HS-27A (cell line): ENCODE data around the gene TAAR9.
"Not testable (repeated sequence)": the region's sequence is repeated elsewhere in the genome, so short reads cannot be mapped to it uniquely, and the experiment has no call there.

Source experiments
- DNase-seq: peaks from one replicate; pipeline ENCODE4 v3.0.0-alpha.2; 2012; ENCODE audit warnings: low read depth, missing footprints

The TAAR9 gene

DNA sequence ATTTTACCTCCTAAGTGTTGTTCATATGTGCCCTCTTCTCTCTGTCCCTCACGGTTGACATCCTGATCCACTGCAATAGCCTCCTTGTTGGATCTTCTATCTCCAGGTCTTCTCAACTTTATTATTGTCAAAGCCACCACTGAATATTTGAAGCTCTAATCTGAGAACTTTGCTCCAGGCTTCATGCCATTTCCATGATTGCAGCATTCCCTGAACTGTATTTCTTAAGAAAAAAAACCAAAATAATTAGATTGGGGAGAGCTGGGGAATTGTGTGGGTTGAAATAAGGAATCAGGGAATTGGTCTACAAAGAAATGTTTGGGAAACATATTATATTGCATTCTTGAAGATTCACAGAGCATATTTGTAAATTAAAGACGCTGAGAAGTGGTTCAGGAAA lies 22.7 kb upstream of the TAAR9 start:
- DNase-seq, result no peak

DNA sequence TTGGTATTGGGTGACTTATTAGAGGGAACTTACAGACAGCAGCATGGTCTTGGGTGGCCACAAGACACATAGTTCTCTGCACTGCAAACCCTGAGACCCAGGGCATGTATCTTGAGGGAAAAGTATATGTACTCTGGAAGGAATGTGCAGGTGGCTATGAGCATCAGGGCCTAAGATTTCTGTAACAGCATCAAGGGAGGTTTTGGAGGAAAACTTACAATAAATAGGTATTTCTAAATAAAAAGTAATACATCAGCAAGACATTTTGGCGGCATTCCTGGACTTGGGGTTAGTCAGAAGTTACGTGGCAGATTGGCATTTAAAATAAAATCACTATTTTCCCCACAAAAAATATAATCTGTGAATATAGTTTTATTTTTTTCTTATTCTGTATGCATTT lies 17.1 kb upstream of the TAAR9 start:
- no peak for DNase-seq

DNA sequence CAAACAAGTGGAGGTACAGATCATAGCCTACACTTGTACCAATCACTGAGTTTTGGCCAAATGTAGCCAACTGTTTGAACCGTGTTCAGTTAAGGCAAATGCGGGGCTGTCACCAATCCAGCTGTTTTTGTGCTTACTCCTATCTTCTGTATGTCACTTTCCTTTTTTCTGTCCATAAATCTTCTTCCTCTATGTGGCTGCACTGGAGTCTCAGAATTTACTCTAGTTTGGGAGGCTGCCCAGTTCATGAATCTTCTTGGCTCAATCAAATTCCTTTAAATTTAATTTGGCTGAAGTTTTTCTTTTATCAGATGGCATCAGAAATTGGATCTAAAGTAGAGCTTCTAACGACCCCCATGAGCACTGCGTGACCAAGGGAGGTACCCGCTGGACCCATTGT lies 13.4 kb upstream of the TAAR9 start:
- DNase-seq, result no peak

GRCh38 chr6:132525866-132526265 lies 12.2 kb upstream of the TAAR9 start:
- no peak for DNase-seq

GRCh38 chr6:132526461-132526860 lies 11.6 kb upstream of the TAAR9 start:
- no peak for DNase-seq

- DNase-seq, result peak; percentile 45
Observed at GRCh38 chr6:132527791-132528190, 10.3 kb upstream of the TAAR9 start.

- no peak for DNase-seq
Observed at GRCh38 chr6:132530293-132530974, 7.6 kb upstream of the TAAR9 start.

GRCh38 chr6:132534546-132534945 lies 3.5 kb upstream of the TAAR9 start:
- not testable (repeated sequence) for DNase-seq

DNA sequence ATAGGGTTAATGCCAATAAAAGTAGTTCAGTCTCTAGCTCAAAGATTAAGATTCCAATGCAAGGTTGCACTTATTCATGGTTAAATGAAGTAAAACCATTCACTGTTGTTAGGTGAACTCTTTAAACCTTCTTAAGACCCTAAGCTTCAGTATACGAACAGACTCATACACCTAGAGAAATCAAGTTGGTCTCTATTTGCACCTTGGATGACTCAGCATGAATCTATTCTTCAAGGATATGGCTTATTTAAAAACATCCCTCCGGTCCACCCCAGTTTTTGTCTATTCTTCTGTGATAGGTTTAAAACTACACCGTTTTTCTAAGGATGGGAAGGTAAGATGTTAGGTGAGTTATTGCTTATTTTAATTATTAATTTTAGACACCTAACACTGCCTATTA lies 932 bp upstream of the TAAR9 start:
- DNase-seq, result no peak

DNA sequence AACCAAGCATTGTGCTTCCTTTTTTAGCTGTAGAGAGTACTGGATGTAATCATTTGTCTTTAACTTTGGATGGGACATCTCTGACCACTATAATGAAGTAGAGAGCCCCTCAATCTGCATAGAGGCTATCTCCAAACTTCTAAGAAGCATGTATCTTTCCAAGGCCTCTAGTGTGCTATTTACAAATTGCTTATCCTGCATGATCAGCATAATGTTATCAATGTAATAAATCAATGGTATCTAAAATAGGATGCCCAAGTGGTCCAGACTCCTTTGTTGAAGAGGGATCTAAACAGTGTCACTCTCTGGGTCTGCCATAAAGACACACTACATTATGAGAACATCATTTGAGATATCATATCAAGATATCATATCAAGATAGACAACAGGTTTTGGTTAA lies 6.7 kb downstream of the TAAR9 start:
- DNase-seq, result no peak

DNA sequence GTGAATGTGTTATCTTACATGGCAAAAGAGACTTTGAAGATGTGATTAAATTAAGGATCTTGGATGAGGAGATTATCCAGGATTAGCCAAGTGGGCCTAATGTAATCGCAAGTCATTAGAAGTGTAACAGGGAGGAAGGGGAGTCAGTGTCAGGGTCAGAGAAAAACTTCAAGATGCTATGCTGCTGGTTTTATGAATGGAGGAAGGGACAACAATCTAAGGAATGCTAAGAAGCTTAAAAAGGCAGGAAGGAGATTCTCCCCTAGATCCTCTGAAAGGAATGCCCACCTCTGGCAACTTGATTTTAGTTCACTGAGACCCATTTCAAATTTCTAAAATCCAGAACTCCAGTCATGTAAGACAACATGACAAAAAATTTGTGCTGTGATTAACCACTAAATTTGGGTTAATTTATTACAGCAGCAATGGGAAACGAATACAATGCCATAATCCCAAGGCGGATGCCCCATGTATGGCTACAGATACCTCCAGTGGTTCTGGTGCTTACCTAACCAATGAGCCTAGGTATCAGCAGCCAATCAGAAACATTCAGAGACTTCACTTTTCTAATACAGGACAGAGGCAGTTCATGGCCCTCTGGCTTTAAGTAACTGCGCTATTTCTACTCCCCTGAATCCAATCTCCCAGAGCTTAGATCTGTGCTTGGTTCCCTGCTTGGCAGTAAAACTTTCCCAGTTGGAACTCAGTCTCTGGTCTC lies 10.8 kb downstream of the TAAR9 start:
- DNase-seq, result no peak

GRCh38 chr6:132551214-132551613 lies 13.1 kb downstream of the TAAR9 start:
- DNase-seq, result no peak

- no peak for DNase-seq
Observed at GRCh38 chr6:132552372-132552771, 14.3 kb downstream of the TAAR9 start, which contains the start of gene TAAR8. Gene TAAR8 (plus strand): TSS chr6:132552672. CDS start chr6:132552693, 21 bp downstream.

- DNase-seq, result not testable (repeated sequence)
Observed at GRCh38 chr6:132560087-132560486, 22.0 kb downstream of the TAAR9 start.

- no peak for DNase-seq
Observed at GRCh38 chr6:132566404-132566803, 28.3 kb downstream of the TAAR9 start.

GRCh38 chr6:132567566-132567965 lies 29.5 kb downstream of the TAAR9 start:
- no peak for DNase-seq

- no peak for DNase-seq
Observed at GRCh38 chr6:132568611-132569010, 30.5 kb downstream of the TAAR9 start.

GRCh38 chr6:132569170-132569569 lies 31.1 kb downstream of the TAAR9 start:
- DNase-seq, result no peak

DNA sequence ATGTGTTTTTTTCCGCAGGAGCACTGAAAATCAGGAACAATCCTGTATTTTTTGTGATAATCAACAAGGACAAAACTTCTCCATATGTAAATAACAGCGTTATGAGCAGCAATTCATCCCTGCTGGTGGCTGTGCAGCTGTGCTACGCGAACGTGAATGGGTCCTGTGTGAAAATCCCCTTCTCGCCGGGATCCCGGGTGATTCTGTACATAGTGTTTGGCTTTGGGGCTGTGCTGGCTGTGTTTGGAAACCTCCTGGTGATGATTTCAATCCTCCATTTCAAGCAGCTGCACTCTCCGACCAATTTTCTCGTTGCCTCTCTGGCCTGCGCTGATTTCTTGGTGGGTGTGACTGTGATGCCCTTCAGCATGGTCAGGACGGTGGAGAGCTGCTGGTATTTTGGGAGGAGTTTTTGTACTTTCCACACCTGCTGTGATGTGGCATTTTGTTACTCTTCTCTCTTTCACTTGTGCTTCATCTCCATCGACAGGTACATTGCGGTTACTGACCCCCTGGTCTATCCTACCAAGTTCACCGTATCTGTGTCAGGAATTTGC lies 32.2 kb downstream of the TAAR9 start, which contains the start of gene TAAR6:
TSS of gene TAAR6 (plus strand) at position 102 of the 557 bp plus-strand sequence. CDS start at position 102, 0 bp downstream.
- no peak for DNase-seq

DNA sequence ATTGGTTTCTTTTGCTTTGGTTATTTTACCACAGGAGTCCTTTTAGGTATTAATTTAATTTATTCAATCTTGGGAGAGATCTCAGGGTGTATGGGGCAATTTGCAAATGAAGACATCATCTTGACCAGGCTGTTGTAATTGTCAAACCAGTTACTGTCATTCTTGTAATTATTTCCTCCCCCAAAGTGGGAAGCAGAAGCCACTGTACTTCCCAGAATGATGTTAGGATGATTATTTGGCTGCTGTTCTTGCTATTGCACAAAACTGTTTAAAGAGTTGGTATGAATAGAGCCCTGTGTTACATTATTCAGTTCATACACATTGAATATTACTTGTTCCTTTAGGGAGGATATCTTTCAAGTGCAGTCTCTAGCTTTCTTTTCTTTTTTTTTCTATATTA lies 33.7 kb downstream of the TAAR9 start:
- DNase-seq, result no peak

GRCh38 chr6:132584698-132585097 lies 46.6 kb downstream of the TAAR9 start:
- DNase-seq, result no peak

- DNase-seq, result no peak
Observed at GRCh38 chr6:132587424-132587823, 49.3 kb downstream of the TAAR9 start.
